PC-9 (cell line): ENCODE data around the gene IGSF8.

Experiments
- EZH2 ChIP-seq: fragments of 200-600 bp; sonication (generic); IDR thresholded peaks from 2 replicates; pipeline ENCODE4 v1.8.0; 2017; ENCODE audit warnings: antibody characterized with exemption, low read depth
- TF ChIP-seq, protein P1 (sequence below): fragments of 200-600 bp; sonication (generic); conservative IDR thresholded peaks from 2 replicates; pipeline ENCODE4 v1.6.1; 2017; ENCODE audit warnings: mixed run types, antibody characterized with exemption, mild to moderate bottlenecking, moderate library complexity

DNA sequence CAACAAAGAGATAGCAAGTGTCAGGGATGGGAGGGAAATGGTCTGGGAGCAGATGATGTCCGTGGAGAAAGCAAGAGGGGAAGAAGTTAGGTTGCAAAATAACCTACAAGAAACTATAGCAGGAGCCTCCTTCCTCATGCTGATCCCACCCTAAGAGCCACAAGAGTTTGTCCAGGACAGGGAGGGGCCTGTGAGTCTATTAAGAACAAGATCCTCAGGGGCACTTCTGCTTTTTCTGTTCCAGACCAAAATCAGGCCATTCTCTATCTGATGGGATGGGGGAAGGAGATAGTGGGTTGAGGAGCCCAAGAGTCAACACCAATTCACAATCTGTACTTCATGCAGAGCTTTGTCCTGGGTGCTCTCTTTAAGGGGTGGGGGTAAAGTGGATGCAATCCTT is 45.3 kb upstream of the IGSF8 start:
- TF ChIP-seq, protein P1, sequence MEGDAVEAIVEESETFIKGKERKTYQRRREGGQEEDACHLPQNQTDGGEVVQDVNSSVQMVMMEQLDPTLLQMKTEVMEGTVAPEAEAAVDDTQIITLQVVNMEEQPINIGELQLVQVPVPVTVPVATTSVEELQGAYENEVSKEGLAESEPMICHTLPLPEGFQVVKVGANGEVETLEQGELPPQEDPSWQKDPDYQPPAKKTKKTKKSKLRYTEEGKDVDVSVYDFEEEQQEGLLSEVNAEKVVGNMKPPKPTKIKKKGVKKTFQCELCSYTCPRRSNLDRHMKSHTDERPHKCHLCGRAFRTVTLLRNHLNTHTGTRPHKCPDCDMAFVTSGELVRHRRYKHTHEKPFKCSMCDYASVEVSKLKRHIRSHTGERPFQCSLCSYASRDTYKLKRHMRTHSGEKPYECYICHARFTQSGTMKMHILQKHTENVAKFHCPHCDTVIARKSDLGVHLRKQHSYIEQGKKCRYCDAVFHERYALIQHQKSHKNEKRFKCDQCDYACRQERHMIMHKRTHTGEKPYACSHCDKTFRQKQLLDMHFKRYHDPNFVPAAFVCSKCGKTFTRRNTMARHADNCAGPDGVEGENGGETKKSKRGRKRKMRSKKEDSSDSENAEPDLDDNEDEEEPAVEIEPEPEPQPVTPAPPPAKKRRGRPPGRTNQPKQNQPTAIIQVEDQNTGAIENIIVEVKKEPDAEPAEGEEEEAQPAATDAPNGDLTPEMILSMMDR, result no peak
- no peak for TF ChIP-seq EZH2
